ENCODE data around the gene TOMM40.

TOMM40 gene

GRCh38 chr19:44931541-44931940 is 40.5 kb downstream of the TOMM40 start:
- DNase-seq, result no peak

- no peak for DNase-seq
These were observed 48.6 kb downstream of the TOMM40 start for GRCh38 chr19:44939668-44940067.

- DNase-seq, result no peak
These were observed 51.1 kb downstream of the TOMM40 start, which contains the start of gene APOC4 for GRCh38 chr19:44942067-44942571. Gene APOC4 (plus strand): TSS chr19:44942237. CDS start chr19:44942278, 41 bp downstream.

GRCh38 chr19:44943801-44944249 is 52.8 kb downstream of the TOMM40 start:
- no peak for DNase-seq

- DNase-seq, result no peak
These were observed 56.1 kb downstream of the TOMM40 start for GRCh38 chr19:44947041-44947581.

GRCh38 chr19:44948237-44948636 is 57.2 kb downstream of the TOMM40 start:
- no peak for DNase-seq

GRCh38 chr19:44948763-44949374 is 57.8 kb downstream of the TOMM40 start:
- no peak for DNase-seq

- DNase-seq, result no peak
These were observed 58.5 kb downstream of the TOMM40 start for GRCh38 chr19:44949550-44949949.

GRCh38 chr19:44951179-44952159 is 60.4 kb downstream of the TOMM40 start:
- peak; percentile 37 for DNase-seq

All from activated CD4-positive, alpha-beta T cell treated with anti-CD3 and anti-CD28 coated beads for 1 hour (primary cell).